Trophoblast cell (in vitro differentiated cells and primary cell): ENCODE data around the gene FBXW2.

Source experiments
- DNase-seq, 2 donors: peaks; one replicate each; pipeline ENCODE4 v3.0.0-alpha.2; 2016
- H2AFZ ChIP-seq: 2 replicates; pipeline ENCODE4 v1.6.1; 2013; ENCODE audit warnings: low read length, moderate library complexity, mild to moderate bottlenecking; ENCODE audit not compliant: insufficient read depth, poor library complexity
- H2AK5ac ChIP-seq: 2 replicates; pipeline ENCODE4 v1.6.1; 2013; ENCODE audit warnings: mild to moderate bottlenecking, low read length
- H2BK120ac ChIP-seq: 2 replicates; pipeline ENCODE4 v1.6.1; 2013; ENCODE audit warnings: low read length, mild to moderate bottlenecking, moderate library complexity; ENCODE audit not compliant: insufficient read depth, poor library complexity
- H2BK12ac ChIP-seq: 2 replicates; pipeline ENCODE4 v1.6.1; 2013; ENCODE audit warnings: mild to moderate bottlenecking, low read length, moderate library complexity
- H2BK5ac ChIP-seq: 2 replicates; pipeline ENCODE4 v1.6.1; 2013; ENCODE audit warnings: low read length, low read depth, moderate library complexity, mild to moderate bottlenecking; ENCODE audit not compliant: poor library complexity
- H3K14ac ChIP-seq: 2 replicates; pipeline ENCODE4 v1.6.1; 2013; ENCODE audit warnings: mild to moderate bottlenecking, low read length
- H3K18ac ChIP-seq: 2 replicates; pipeline ENCODE4 v1.6.1; 2013; ENCODE audit warnings: mild to moderate bottlenecking, low read length
- H3K23ac ChIP-seq: 2 replicates; pipeline ENCODE4 v1.6.1; 2013; ENCODE audit warnings: low read length
- H3K27ac ChIP-seq: 2 replicates; pipeline ENCODE4 v1.5.1; 2013; ENCODE audit warnings: low read depth, mild to moderate bottlenecking, inconsistent platforms, low read length, moderate library complexity
- H3K27me3 ChIP-seq: 2 replicates; pipeline ENCODE4 v1.6.1; 2013; ENCODE audit warnings: inconsistent platforms, mild to moderate bottlenecking, low read length, moderate library complexity; ENCODE audit not compliant: insufficient read depth
- H3K36me3 ChIP-seq, 2 experiments: 1 replicate in 1 of 2; 2 replicates in 1 of 2; pipeline ENCODE4 v1.6.1; 2013; ENCODE audit warnings: low read length in 2 of 2, mild to moderate bottlenecking in 2 of 2, moderate library complexity in 1 of 2; ENCODE audit not compliant: insufficient read depth in 2 of 2, control insufficient read depth in 1 of 2
- H3K4ac ChIP-seq: 2 replicates; pipeline ENCODE4 v1.6.1; 2013; ENCODE audit warnings: low read depth, mild to moderate bottlenecking, low read length, moderate library complexity
- H3K4me1 ChIP-seq, 2 experiments: 1 replicate in 1 of 2; 2 replicates in 1 of 2; pipeline ENCODE4 v1.6.1; 2013; ENCODE audit warnings: low read length in 2 of 2, mild to moderate bottlenecking in 2 of 2, moderate library complexity in 1 of 2; ENCODE audit not compliant: insufficient read depth in 2 of 2, control insufficient read depth in 1 of 2
- H3K4me2 ChIP-seq: 2 replicates; pipeline ENCODE4 v1.6.1; 2013; ENCODE audit warnings: inconsistent platforms, mild to moderate bottlenecking, low read length, moderate library complexity
- H3K4me3 ChIP-seq: 2 replicates; pipeline ENCODE4 v1.5.1; 2013; ENCODE audit warnings: mild to moderate bottlenecking, low read depth, low read length, inconsistent platforms
- H3K79me1 ChIP-seq: one replicate; pipeline ENCODE4 v1.6.1; 2013; ENCODE audit warnings: low read length
- H3K79me2 ChIP-seq: 2 replicates; pipeline ENCODE4 v1.6.1; 2013; ENCODE audit warnings: low read length, mild to moderate bottlenecking; ENCODE audit not compliant: control insufficient read depth, insufficient read depth, poor library complexity
- H3K9ac ChIP-seq: 2 replicates; pipeline ENCODE4 v1.6.1; 2013; ENCODE audit warnings: mild to moderate bottlenecking, low read length
- H3K9me3 ChIP-seq: 2 replicates; pipeline ENCODE4 v1.6.1; 2013; ENCODE audit warnings: low read depth, mild to moderate bottlenecking, control low read depth, inconsistent platforms, low read length; ENCODE audit not compliant: insufficient read depth
- H4K12ac ChIP-seq: 2 replicates; pipeline ENCODE4 v1.6.1; 2013; ENCODE audit warnings: low read depth, mild to moderate bottlenecking, low read length, moderate library complexity
- H4K8ac ChIP-seq: 2 replicates; pipeline ENCODE4 v1.6.1; 2013; ENCODE audit warnings: low read depth, mild to moderate bottlenecking, low read length, moderate library complexity
- H4K91ac ChIP-seq: one replicate; pipeline ENCODE4 v1.6.1; 2013; ENCODE audit warnings: low read depth, mild to moderate bottlenecking, low read length, moderate library complexity
- WGBS: extraction: QIAGEN DNeasy Blood & Tissue Kit; methylation state at CpG from one replicate; pipeline ENCODE4 v1.1.7; 2013; ENCODE audit warnings: missing lambda C conversion rate; ENCODE audit not compliant: insufficient read length, insufficient coverage; ENCODE audit errors: extremely low coverage; 5-methylcytosine and 5-hydroxymethylcytosine counted together

FBXW2 gene

DNA sequence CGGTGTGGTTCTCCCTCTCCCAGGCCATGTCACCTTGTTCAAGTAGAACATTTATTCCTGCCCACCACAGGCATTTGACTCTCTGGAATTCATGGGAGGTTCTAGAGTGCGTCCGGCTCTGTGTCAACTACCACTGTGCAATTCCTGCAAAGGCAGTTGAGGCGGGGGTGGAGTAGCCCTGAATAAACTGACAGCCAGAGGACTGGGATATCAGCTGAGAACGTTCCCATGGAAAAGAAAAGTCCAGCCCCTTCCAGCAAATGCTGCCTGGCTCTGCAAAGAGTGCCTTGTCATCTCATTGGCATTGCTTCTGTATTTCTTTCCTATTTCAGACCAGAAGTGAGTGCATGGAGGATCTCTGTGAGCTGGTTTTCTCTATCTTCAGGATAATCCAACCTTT is 60.0 kb downstream of the FBXW2 start:
- Histone ChIP-seq H3K79me2 (no peaks in the 10 kb centered on the region), H3K27me3 (no peaks in the 10 kb centered on the region), H2AK5ac (no peak overlapping the region), H3K36me3 (no peaks in the 10 kb centered on the region), H3K4me1 (peaks cover 3 to 9% of the 10 kb centered on the region in 2 experiments), H2BK5ac (no peak overlapping the region), H3K4me2 (no peak overlapping the region), H3K79me1 (no peaks in the 10 kb centered on the region), H3K18ac (no peak overlapping the region), H3K9ac (no peak overlapping the region), H4K8ac (no peak overlapping the region), H3K23ac (no peak overlapping the region), H4K91ac (no peak overlapping the region), H3K14ac (no peak overlapping the region), H3K4me3 (no peak overlapping the region), H3K4ac (no peak overlapping the region), H2AFZ (no peak overlapping the region), H3K9me3 (no peaks in the 10 kb centered on the region), H2BK120ac (no peak overlapping the region), H2BK12ac (no peak overlapping the region), H4K12ac (no peak overlapping the region), H3K27ac (no peak overlapping the region)
- no peak for DNase-seq
- WGBS, result no CpG with 5 or more reads among the region's 5 CpGs

DNA sequence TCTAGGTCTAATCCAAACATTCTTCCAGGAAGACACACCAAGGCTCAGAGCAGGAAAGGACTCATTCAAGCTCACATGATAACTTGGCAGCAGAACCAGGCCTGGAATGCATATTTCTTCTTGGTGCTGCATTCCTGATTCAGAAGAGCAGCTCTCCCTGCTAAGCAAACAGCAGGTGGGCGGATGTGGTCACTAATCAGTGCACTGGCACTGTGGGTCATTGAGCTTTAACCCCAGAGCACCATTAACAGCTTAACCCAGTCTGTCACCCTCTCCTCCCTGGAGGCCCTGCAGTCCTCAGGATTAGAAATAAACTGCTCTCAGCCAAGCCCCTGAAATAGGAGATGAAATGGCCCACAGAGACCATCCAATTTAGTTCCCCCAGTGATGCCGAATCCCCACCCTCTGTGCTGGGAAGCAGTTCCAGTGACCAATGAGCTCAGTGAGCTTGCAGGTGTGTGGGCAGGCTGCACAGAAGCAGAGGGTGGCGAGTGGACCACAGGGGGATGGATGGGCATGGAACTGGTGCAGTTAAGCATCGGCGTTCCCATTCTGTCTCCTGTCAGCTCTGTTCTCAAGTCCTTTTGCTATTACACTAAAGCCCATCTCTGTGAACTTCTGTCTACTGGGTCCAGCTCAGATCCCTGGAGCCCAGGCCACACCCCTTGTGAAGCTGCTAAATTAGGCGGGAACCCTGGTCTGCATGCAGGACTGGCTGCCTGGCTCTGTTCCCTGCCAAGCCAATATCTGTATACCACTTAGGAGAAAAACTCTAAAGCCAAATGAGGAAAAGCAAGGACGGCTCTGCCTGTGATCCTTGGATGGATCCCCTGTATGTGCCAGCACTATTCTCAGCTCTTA is 62.3 kb downstream of the FBXW2 start:
- no peak overlapping the region for H2BK5ac ChIP-seq
- H3K4me1 ChIP-seq, result peaks cover 3 to 9% of the 10 kb centered on the region in 2 experiments
- no peak overlapping the region for H4K8ac ChIP-seq
- no peaks in the 10 kb centered on the region for H3K9me3 ChIP-seq
- no peak overlapping the region for H4K12ac ChIP-seq
- H3K27ac ChIP-seq, result no peak overlapping the region
- no peaks in the 10 kb centered on the region for H3K79me1 ChIP-seq
- H2AFZ ChIP-seq, result no peak overlapping the region
- no peaks in the 10 kb centered on the region for H3K79me2 ChIP-seq
- H2BK120ac ChIP-seq, result no peak overlapping the region
- no peak overlapping the region for H3K23ac ChIP-seq
- no peaks in the 10 kb centered on the region for H3K27me3 ChIP-seq
- no peak overlapping the region for H4K91ac ChIP-seq
- H3K4me2 ChIP-seq, result no peak overlapping the region
- no peak overlapping the region for H3K9ac ChIP-seq
- H3K14ac ChIP-seq, result no peak overlapping the region
- no peak for DNase-seq
- H3K4me3 ChIP-seq, result no peak overlapping the region
- no CpG with 5 or more reads among the region's 7 CpGs for WGBS
- H3K18ac ChIP-seq, result no peak overlapping the region
- no peaks in the 10 kb centered on the region for H3K36me3 ChIP-seq
- H3K4ac ChIP-seq, result no peak overlapping the region
- no peak overlapping the region for H2BK12ac ChIP-seq
- H2AK5ac ChIP-seq, result no peak overlapping the region

DNA sequence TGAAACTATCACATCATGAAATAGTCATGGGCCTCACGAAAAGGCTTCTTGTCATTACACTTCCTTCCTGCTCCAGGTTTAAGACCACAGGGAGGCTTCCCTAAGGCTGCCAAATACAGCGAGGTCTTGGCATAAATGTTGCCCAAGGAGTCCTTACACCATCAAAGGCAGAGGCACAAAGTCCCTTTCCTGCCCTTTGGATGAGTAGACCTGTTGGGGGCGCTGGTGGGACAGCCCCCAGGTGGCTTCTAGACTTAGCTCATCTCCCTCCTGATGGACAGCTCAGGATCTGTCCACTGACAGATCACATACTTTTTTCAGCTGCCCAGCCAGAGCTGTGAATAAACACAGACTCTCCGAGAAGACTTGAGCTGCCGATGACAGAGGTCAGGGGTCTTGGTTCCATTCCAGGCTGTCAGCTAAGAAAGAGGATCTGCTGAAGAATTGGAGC is 63.4 kb downstream of the FBXW2 start:
- Histone ChIP-seq H4K91ac (no peak overlapping the region), H3K4me3 (no peak overlapping the region), H2AK5ac (no peak overlapping the region), H4K8ac (no peak overlapping the region), H2BK5ac (no peak overlapping the region), H3K9ac (no peak overlapping the region), H3K27me3 (no peaks in the 10 kb centered on the region), H2BK120ac (no peak overlapping the region), H3K79me2 (no peaks in the 10 kb centered on the region), H3K9me3 (no peaks in the 10 kb centered on the region), H3K36me3 (no peaks in the 10 kb centered on the region), H3K23ac (no peak overlapping the region), H3K79me1 (no peaks in the 10 kb centered on the region), H4K12ac (no peak overlapping the region), H2BK12ac (no peak overlapping the region), H3K14ac (no peak overlapping the region), H3K4me2 (no peak overlapping the region), H3K4me1 (peaks cover under 1 to 4% of the 10 kb centered on the region in 2 experiments), H3K18ac (no peak overlapping the region), H3K4ac (no peak overlapping the region), H2AFZ (no peak overlapping the region), H3K27ac (no peak overlapping the region)
- DNase-seq, result no peak
- WGBS, result no CpG with 5 or more reads among the region's 5 CpGs

DNA sequence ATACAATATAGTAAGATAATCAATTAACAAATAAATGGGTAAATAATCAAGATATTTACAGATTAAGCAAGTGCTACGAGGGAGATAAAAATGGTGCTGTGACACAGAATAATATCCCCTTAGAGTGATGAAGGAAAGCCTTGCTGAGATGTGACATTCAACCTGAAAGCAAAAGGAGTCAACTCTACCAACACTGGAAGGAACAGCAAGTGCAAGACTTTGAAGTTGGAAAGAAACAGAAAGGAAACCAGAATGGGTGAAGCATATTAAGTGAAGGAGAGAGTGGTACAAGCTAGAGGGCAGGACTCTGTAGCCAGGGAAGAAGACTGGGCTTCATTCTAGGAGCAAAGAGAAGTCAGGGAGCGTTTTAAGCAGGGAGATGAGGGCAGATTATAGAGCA is 66.7 kb downstream of the FBXW2 start:
- H3K4me3 ChIP-seq, result no peak overlapping the region
- H3K4ac ChIP-seq, result no peak overlapping the region
- H3K79me2 ChIP-seq, result no peaks in the 10 kb centered on the region
- H4K8ac ChIP-seq, result no peak overlapping the region
- no peak overlapping the region for H2BK12ac ChIP-seq
- H3K27me3 ChIP-seq, result no peaks in the 10 kb centered on the region
- DNase-seq, result no peak
- no peak overlapping the region for H2AFZ ChIP-seq
- H3K36me3 ChIP-seq, result no peaks in the 10 kb centered on the region
- H2BK5ac ChIP-seq, result no peak overlapping the region
- H3K14ac ChIP-seq, result no peak overlapping the region
- no peak overlapping the region for H3K27ac ChIP-seq
- H4K91ac ChIP-seq, result no peak overlapping the region
- H3K23ac ChIP-seq, result no peak overlapping the region
- no peaks in the 10 kb centered on the region for H3K9me3 ChIP-seq
- no peak overlapping the region for H4K12ac ChIP-seq
- H2AK5ac ChIP-seq, result no peak overlapping the region
- H3K18ac ChIP-seq, result no peak overlapping the region
- WGBS, result no CpG with 5 or more reads among the region's 2 CpGs
- no peaks in the 10 kb centered on the region for H3K79me1 ChIP-seq
- H3K4me2 ChIP-seq, result no peak overlapping the region
- H3K9ac ChIP-seq, result no peak overlapping the region
- H2BK120ac ChIP-seq, result no peak overlapping the region
- H3K4me1 ChIP-seq, result no peaks in the 10 kb centered on the region
